Endothelial cell (in vitro differentiated cells): ENCODE measurements around the gene HAUS3. TPM values are rescaled to one million over a fixed set of nuclear protein-coding genes. Genes with fewer than 3 reads are reported as not detected.

Experiments used
- DNase-seq: peaks from one replicate; pipeline ENCODE4 v3.0.0; 2021; ENCODE audit warnings: low spot score
- H3K27ac Mint-ChIP-seq: one replicate; pipeline ENCODE4 v1.8.0; 2021; ENCODE audit warnings: mixed read lengths, inconsistent platforms; ENCODE audit not compliant: unreplicated experiment
- H3K27me3 Mint-ChIP-seq: one replicate; pipeline ENCODE4 v1.8.0; 2021; ENCODE audit warnings: mild to moderate bottlenecking, moderate library complexity, mixed read lengths, inconsistent platforms; ENCODE audit not compliant: unreplicated experiment
- H3K36me3 Mint-ChIP-seq: one replicate; pipeline ENCODE4 v1.8.0; 2021; ENCODE audit warnings: mild to moderate bottlenecking, low read depth, mixed read lengths, inconsistent platforms; ENCODE audit not compliant: unreplicated experiment
- H3K4me1 Mint-ChIP-seq: one replicate; pipeline ENCODE4 v1.8.0; 2021; ENCODE audit warnings: mild to moderate bottlenecking, mixed read lengths, inconsistent platforms; ENCODE audit not compliant: unreplicated experiment
- H3K4me3 Mint-ChIP-seq: one replicate; pipeline ENCODE4 v1.8.0; 2021; ENCODE audit warnings: mild to moderate bottlenecking, mixed read lengths, inconsistent platforms; ENCODE audit not compliant: unreplicated experiment
- H3K9me3 Mint-ChIP-seq: one replicate; pipeline ENCODE4 v1.8.0; 2021; ENCODE audit warnings: mixed read lengths, inconsistent platforms; ENCODE audit not compliant: unreplicated experiment
- total RNA-seq: library from RNA; stranded (reverse); fragmentation: NEBNext Ultra II Directional; extraction: Animal tissue kit (Norgen Biotek cat#: 25700); gene quantifications from one replicate; pipeline ENCODE4 v1.2.1, GENCODE V29; 2021; ENCODE audit not compliant: unreplicated experiment
- TF ChIP-seq, protein P1 (sequence below): fragments of 200-600 bp; sonication (generic); IDR thresholded peaks from one replicate; pipeline ENCODE4 v1.5.0; 2021; ENCODE audit warnings: antibody characterized with exemption; ENCODE audit not compliant: unreplicated experiment

HAUS3 gene
- total RNA-seq, 1 donor from 2014 or later = 16.2 TPM

DNA sequence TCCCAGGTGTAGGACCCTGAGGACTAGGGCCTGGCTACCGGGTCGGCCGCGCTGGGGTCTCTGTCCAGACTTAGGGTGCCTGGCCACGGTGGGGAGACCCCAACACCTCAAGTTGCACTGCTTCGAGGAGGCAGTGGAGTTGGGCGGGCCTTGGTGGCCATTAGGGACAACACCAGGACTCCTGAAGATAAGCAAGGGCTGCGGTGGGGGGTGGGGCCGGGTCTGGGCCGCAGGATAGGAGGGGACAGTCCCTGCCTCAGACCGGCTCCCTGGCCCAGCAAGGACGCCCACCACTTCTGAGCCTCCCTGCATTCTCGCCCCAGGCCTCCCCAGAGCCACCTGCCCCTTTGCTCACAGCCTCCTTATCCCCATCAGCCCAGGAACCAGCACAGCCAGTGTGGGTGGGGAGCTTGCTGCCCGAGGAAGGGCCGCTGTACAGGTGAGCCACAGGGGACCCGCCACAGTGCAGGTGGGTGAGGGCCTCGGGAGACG is 25.4 kb upstream of the HAUS3 start:
- H3K27ac Mint-ChIP-seq = no peak overlapping the region
- H3K4me1 Mint-ChIP-seq = no peaks in the 10 kb centered on the region
- peaks cover 4% of the 10 kb centered on the region for H3K36me3 Mint-ChIP-seq
- peaks cover 15% of the 10 kb centered on the region for H3K27me3 Mint-ChIP-seq
- TF ChIP-seq, protein P1, sequence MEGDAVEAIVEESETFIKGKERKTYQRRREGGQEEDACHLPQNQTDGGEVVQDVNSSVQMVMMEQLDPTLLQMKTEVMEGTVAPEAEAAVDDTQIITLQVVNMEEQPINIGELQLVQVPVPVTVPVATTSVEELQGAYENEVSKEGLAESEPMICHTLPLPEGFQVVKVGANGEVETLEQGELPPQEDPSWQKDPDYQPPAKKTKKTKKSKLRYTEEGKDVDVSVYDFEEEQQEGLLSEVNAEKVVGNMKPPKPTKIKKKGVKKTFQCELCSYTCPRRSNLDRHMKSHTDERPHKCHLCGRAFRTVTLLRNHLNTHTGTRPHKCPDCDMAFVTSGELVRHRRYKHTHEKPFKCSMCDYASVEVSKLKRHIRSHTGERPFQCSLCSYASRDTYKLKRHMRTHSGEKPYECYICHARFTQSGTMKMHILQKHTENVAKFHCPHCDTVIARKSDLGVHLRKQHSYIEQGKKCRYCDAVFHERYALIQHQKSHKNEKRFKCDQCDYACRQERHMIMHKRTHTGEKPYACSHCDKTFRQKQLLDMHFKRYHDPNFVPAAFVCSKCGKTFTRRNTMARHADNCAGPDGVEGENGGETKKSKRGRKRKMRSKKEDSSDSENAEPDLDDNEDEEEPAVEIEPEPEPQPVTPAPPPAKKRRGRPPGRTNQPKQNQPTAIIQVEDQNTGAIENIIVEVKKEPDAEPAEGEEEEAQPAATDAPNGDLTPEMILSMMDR = no peak
- no peak for DNase-seq
- no peaks in the 10 kb centered on the region for H3K9me3 Mint-ChIP-seq
- H3K4me3 Mint-ChIP-seq = no peak overlapping the region

- TF ChIP-seq, protein P1 = no peak
- H3K9me3 Mint-ChIP-seq = no peaks in the 10 kb centered on the region
- no peaks in the 10 kb centered on the region for H3K4me1 Mint-ChIP-seq
- peaks cover 15% of the 10 kb centered on the region for H3K27me3 Mint-ChIP-seq
- H3K27ac Mint-ChIP-seq = no peak overlapping the region
- peaks cover 4% of the 10 kb centered on the region for H3K36me3 Mint-ChIP-seq
- H3K4me3 Mint-ChIP-seq = no peak overlapping the region
- DNase-seq = no peak
These were observed 24.9 kb upstream of the HAUS3 start for GRCh38 chr4:2266821-2267220.

DNA sequence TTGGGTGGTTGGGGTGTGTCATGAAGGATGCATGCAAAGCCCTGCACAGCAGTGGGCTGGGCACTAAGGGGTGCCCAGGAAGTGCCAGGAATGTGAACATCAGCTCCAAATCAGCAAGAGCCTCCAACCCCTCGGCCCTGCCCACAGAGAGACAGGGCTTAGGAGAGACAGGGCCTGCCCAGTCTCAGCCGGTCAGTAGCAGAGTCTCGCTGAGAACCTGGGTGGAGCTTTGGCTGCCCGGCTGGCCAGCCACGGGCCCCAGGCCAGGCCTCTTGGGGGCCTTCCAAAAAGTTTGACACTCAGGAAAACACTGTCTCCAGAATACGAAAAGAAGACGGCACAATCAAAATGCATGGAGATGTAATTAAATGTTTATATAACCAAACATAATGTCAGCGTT is 24.3 kb upstream of the HAUS3 start:
- peaks cover 4% of the 10 kb centered on the region for H3K36me3 Mint-ChIP-seq
- no peaks in the 10 kb centered on the region for H3K4me1 Mint-ChIP-seq
- H3K9me3 Mint-ChIP-seq = no peaks in the 10 kb centered on the region
- TF ChIP-seq, protein P1 = no peak
- no peak overlapping the region for H3K27ac Mint-ChIP-seq
- H3K4me3 Mint-ChIP-seq = no peak overlapping the region
- peaks cover 15% of the 10 kb centered on the region for H3K27me3 Mint-ChIP-seq
- DNase-seq = no peak

DNA sequence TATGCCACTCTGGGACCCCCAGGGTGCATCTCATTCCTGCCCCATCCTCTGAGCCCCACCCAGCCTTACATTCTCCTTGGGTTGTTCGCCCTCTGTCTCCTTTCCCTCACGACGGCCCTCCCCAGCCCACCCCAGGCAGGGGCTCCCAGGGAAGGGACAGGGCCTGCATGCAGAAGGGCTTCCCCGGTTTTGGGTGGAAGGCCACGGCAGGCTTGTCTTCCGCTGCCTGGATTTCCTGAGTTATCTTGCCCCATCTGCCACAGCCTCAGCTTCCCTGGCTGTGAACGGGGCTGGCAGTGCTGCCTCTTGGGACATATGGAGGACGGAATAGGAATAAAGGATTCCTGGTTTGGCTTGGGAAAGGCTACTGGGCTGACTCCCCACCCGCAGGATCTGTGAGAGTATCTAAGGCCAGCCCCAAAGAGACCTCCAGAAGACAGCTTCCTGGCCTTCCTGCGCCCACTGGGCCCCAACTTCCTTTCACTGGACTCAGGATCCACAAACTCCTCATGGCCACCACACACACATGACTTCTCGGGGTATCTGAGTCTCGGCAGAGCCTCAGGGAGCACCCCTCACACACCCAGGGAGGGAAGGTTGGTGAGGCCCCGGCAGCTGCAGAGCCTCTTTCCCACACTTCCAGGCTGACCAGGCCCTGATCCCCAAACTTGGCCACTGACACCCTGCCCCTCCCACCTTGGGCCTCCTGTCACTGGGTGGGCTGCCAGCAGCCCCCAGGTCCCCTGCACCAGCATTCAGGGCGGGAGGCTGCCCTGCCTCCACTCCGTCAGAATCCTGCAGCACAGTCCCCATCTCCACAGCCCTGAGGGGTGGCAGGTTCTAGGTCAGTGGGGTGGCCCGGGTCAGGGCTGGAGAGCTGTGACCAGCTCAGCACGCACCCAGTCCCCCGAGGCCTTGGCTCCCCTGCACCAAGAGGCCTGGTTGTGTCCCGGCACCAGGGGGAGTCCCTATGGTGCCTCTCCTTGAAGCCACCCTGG is 23.5 kb upstream of the HAUS3 start:
- Mint-ChIP-seq H3K27me3 (peaks cover 15% of the 10 kb centered on the region), H3K9me3 (no peaks in the 10 kb centered on the region), H3K36me3 (peaks cover 4% of the 10 kb centered on the region), H3K4me1 (no peaks in the 10 kb centered on the region), H3K4me3 (no peak overlapping the region), H3K27ac (no peak overlapping the region)
- DNase-seq = no peak
- TF ChIP-seq, protein P1 = no peak
